Thoracic aorta endothelial cell (primary cell): ENCODE measurements around the gene PXDC1. TPM values are rescaled to one million over a fixed set of nuclear protein-coding genes. Genes with fewer than 3 reads are reported as not detected.

Experiments
- small RNA-seq: library from RNA; depleted of rRNA; stranded (forward); fragments of <200 nt; gene quantifications from one replicate; pipeline ENCODE3, GENCODE V24; 2012
- total RNA-seq: library from RNA; depleted of rRNA; stranded (reverse); fragments of >200 nt; gene quantifications from 2 replicates; pipeline ENCODE4 v1.2.3, GENCODE V29; 2012

Gene PXDC1, protein sequence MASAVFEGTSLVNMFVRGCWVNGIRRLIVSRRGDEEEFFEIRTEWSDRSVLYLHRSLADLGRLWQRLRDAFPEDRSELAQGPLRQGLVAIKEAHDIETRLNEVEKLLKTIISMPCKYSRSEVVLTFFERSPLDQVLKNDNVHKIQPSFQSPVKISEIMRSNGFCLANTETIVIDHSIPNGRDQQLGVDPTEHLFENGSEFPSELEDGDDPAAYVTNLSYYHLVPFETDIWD
- total RNA-seq = 50.6 and 81.1 TPM in 2 replicates

DNA sequence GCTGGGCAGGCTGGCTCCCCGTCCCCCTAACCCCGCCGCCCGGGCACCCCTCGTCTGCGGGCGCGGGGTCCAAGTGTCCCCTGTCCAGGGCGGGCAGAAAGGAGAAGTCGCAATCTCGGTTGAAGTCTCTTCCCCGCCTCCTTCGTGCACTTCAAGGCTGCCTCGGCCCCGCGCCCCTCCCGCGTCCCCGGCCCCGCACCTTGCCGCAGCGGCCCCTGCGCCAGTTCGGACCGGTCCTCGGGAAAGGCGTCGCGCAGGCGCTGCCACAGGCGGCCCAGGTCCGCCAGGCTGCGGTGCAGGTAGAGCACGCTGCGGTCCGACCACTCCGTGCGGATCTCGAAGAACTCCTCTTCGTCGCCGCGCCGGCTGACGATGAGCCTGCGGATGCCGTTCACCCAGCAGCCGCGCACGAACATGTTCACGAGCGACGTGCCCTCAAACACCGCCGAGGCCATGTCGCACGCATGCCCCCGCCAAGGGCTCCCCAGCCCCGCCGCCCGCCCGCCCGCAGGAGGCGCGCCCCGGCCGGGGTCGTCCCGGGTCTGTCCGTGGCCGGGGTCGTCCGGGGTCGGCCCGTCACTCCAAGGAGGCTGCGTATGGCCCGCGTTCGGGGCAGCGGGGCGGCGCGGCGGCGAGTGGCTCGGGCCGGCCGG lies at the start of gene PXDC1:
Gene PXDC1 (minus strand): TSS at position 637 of the 653 bp plus-strand sequence. CDS start 182 bp downstream, at position 455.

Small RNA genes within 50 kb of the gene (small RNA-seq; reads per million reads assigned to genes)
- not detected for gene AL033523.1

Other genes with a start within 250 kb of the PXDC1 start
- gene FAM50B, start 97.7 kb upstream of the PXDC1 start, total RNA-seq = 4.7 TPM in 2 replicates